Cardiac muscle cell (in vitro differentiated cells and primary cell): ENCODE results near the gene ATG12. TPM values are rescaled to one million over a fixed set of nuclear protein-coding genes. Genes with fewer than 3 reads are reported as not detected.
A peak's percentile ranks its signal among the peaks of the same experiment; 100 is the strongest.
"Not testable (repeated sequence)": the region's sequence is repeated elsewhere in the genome, so short reads cannot be mapped to it uniquely, and the experiment has no call there.

Source experiments
- DNase-seq, 2 donors: peaks; one replicate each; pipeline versions ENCODE4 v3.0.0 to v3.0.0-alpha.2; 2010 to 2017; ENCODE audit warnings: low read depth in 1 of 2, low spot score in 1 of 2
- H3K27ac ChIP-seq: fragments of 200-600 bp; sonication (generic); 2 replicates; pipeline ENCODE4 v1.5.1; 2016
- H3K27me3 ChIP-seq: fragments of 200-600 bp; sonication (generic); 2 replicates; pipeline ENCODE4 v1.6.0; 2016; ENCODE audit warnings: control low read depth
- H3K36me3 ChIP-seq: fragments of 200-600 bp; sonication (generic); 2 replicates; pipeline ENCODE4 v1.5.1; 2016; ENCODE audit warnings: control low read depth
- H3K4me1 ChIP-seq: fragments of 200-600 bp; sonication (generic); 2 replicates; pipeline ENCODE4 v1.8.1; 2017; ENCODE audit warnings: low read depth, mild to moderate bottlenecking, mixed run types
- H3K4me3 ChIP-seq: fragments of 200-600 bp; sonication (generic); 2 replicates; pipeline ENCODE4 v1.5.1; 2016; ENCODE audit warnings: mild to moderate bottlenecking
- H3K9me3 ChIP-seq: fragments of 200-600 bp; sonication (generic); 2 replicates; pipeline ENCODE4 v1.5.1; 2017; ENCODE audit warnings: low read depth, mild to moderate bottlenecking, control low read depth
- polyA plus RNA-seq: library from polyadenylated mRNA; unstranded; fragments of >200 nt; fragmentation: Nextera tagmentation; extraction: Ambion mirVana; gene quantifications from 2 replicates; pipeline ENCODE4 v1.2.1, GENCODE V29; 2016
- total RNA-seq: library from RNA; depleted of rRNA; stranded (reverse); fragments of >200 nt; gene quantifications from 2 replicates; pipeline ENCODE4 v1.2.3, GENCODE V29; 2016
- TF ChIP-seq, protein P1 (sequence below): IDR thresholded peaks from 2 replicates; pipeline ENCODE4 v1.5.1; 2012; ENCODE audit warnings: low read depth, mild to moderate bottlenecking, low read length

ATG12 gene
- total RNA-seq (31.4 and 31.6 TPM in 2 replicates), polyA plus RNA-seq (60.8 and 86.3 TPM in 2 replicates)

DNA sequence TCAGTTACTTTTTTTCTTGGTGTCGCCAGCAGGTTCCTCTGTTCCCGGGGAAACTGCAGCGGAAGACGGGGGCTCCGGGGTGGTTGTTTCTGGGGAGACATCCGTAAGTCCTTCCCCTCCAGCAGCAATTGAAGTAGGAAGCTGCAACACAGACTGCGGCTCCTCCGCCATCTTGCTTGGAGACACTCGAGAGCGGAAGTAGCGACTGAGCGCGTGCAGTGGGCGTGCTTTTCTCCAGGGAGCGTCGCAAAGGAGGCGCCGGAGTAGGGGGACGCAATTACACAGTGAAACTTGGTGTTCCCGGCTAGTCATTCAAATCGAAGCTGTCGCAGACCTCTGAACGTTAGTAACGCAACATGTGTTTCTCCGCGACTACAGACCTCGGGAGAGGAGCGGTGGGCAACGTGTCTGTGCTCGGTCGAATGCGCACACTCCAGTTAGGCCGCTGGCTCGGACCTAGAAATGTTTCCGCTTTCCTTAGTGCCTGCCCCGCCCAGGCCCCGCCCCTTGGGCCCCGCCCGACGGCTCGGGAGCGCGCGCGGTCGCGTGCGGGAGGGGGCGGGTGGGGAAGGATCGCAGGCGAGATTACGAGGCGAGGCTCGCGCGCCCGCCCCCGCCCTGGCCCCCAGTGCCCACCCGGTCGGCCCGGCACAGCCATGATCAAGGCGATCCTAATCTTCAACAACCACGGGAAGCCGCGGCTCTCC, at the start of gene ATG12, which contains the start of gene AP3S1:
Gene ATG12, minus strand, starts transcription at position 184 of the 707 bp plus-strand sequence. Its CDS starts 13 bp downstream, at position 171.
Gene AP3S1, plus strand, starts transcription at position 554 of the 707 bp plus-strand sequence. Its CDS starts 103 bp downstream, at position 657.
- H3K9me3 ChIP-seq: no peaks in the 10 kb centered on the region
- no peaks in the 10 kb centered on the region for H3K27me3 ChIP-seq
- TF ChIP-seq, protein P1, sequence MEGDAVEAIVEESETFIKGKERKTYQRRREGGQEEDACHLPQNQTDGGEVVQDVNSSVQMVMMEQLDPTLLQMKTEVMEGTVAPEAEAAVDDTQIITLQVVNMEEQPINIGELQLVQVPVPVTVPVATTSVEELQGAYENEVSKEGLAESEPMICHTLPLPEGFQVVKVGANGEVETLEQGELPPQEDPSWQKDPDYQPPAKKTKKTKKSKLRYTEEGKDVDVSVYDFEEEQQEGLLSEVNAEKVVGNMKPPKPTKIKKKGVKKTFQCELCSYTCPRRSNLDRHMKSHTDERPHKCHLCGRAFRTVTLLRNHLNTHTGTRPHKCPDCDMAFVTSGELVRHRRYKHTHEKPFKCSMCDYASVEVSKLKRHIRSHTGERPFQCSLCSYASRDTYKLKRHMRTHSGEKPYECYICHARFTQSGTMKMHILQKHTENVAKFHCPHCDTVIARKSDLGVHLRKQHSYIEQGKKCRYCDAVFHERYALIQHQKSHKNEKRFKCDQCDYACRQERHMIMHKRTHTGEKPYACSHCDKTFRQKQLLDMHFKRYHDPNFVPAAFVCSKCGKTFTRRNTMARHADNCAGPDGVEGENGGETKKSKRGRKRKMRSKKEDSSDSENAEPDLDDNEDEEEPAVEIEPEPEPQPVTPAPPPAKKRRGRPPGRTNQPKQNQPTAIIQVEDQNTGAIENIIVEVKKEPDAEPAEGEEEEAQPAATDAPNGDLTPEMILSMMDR: no peak
- H3K4me3 ChIP-seq: peak within 1 kb of the TSS; percentile 71
- peak; percentile 93 to 94 for DNase-seq
- peaks cover 12% of the 10 kb centered on the region for H3K36me3 ChIP-seq
- H3K27ac ChIP-seq: peak within 1 kb of the TSS; percentile 96
- H3K4me1 ChIP-seq: peaks cover 14% of the 10 kb centered on the region

- Histone ChIP-seq H3K9me3 (no peaks in the 10 kb centered on the region), H3K4me1 (no peaks in the 10 kb centered on the region), H3K4me3 (no peak overlapping the region), H3K36me3 (no peaks in the 10 kb centered on the region), H3K27me3 (no peaks in the 10 kb centered on the region), H3K27ac (no peak overlapping the region)
- peak in 1 of 2 donors; percentile 62 for DNase-seq
- TF ChIP-seq, protein P1: peak; percentile 17
These were observed 46.7 kb upstream of the ATG12 start for GRCh38 chr5:115888027-115888426.

DNA sequence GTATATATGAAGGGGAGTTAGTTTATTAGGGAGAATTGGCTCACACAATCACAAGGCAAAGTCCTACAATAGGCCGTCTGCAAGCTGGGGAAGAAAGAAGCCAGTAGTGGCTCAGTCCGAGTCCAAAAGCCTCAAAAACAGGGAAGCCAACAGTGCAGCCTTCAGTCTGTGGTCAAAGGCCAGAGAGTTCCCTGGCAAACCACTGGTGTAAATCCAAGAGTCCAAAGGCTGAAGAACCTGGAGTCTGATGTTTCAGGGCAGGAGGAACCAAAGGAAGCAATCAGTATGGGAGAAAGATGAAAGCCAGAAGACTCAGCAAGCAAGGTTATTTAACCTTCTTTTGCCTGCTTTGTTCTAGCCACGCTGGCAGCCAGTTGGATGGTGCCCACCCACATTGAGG, 43.8 kb upstream of the ATG12 start:
- not testable (repeated sequence) for H3K27me3 ChIP-seq, H3K36me3 ChIP-seq, DNase-seq, H3K4me1 ChIP-seq, H3K9me3 ChIP-seq, H3K4me3 ChIP-seq, H3K27ac ChIP-seq

GRCh38 chr5:115884704-115885103, 43.3 kb upstream of the ATG12 start:
- no peak overlapping the region for H3K4me3 ChIP-seq
- H3K27me3 ChIP-seq: no peaks in the 10 kb centered on the region
- no peak overlapping the region for H3K27ac ChIP-seq
- no peaks in the 10 kb centered on the region for H3K36me3 ChIP-seq
- no peak for DNase-seq
- no peaks in the 10 kb centered on the region for H3K4me1 ChIP-seq
- no peaks in the 10 kb centered on the region for H3K9me3 ChIP-seq
- TF ChIP-seq, protein P1: no peak

GRCh38 chr5:115882434-115882833, 41.1 kb upstream of the ATG12 start:
- not testable (repeated sequence) for H3K27me3 ChIP-seq, H3K36me3 ChIP-seq, H3K4me3 ChIP-seq, DNase-seq, H3K9me3 ChIP-seq, H3K4me1 ChIP-seq, H3K27ac ChIP-seq

DNA sequence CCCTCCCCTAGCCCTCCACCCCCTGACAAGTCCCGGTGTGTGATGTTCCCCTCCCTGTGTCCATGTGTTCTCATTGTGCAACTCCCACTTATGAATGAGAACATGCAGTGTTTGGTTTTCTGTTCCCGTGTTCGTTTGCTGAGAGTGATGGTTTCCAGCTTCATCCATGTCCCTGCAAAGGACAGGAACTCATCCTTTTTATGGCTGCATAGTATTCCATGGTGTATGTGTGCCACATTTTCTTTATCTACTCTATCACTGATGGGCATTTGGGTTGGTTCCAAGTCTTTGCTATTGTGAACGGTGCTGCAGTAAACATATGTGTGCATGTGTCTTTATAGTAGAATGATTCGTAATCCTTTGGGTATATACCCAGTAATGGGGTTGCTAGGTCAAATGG, 36.0 kb upstream of the ATG12 start:
- not testable (repeated sequence) for DNase-seq, H3K27ac ChIP-seq, H3K27me3 ChIP-seq, H3K4me3 ChIP-seq, H3K36me3 ChIP-seq, H3K4me1 ChIP-seq, H3K9me3 ChIP-seq

DNA sequence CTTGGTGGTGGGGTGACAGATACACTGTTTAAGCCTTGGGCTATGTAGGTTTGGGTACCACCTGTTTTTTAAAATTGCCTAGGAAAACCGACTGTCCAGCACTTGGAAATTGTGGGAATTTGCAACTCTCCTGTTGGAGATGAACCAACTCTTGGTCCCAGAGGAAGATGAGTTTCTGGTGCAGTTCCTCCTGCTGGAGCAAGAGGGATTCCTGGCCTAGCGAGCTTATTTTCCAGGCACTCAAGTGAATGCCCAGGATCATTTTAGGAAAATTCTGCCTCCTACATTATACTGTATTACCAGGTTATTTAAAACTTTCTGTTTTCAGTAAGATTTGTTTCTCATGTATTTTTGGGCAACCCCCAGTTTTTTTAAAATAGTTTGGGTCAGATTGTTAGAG, 34.1 kb upstream of the ATG12 start:
- no peak overlapping the region for H3K4me3 ChIP-seq
- no peak for DNase-seq
- TF ChIP-seq, protein P1: no peak

More for the DNA sequence above, 34.1 kb upstream of the ATG12 start:
- no peak overlapping the region for H3K27ac ChIP-seq
- H3K27me3 ChIP-seq: no peaks in the 10 kb centered on the region
- no peaks in the 10 kb centered on the region for H3K36me3 ChIP-seq
- H3K9me3 ChIP-seq: no peaks in the 10 kb centered on the region
- no peaks in the 10 kb centered on the region for H3K4me1 ChIP-seq
